ENCODE measurements around the gene PACS1.

The PACS1 gene

DNA sequence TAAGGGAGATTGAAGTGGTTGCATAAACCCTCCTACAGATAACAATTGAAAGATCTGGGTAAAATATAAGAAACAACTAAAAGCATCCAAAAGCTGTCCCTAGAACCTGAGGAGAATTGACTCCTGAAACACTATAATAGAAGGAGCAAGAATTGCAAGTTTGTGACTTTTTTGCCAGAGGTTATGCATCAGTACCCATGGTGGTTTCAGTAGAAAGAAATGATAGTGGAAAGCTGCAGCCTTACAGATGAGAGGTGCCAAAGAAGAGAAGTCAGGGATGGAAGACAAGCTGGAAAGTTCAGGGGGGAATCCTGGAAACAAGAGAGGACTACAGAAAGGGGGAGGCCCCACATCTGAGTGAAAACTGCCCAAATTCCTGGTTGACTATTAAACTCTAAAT lies 80.7 kb downstream of the PACS1 start:
- no peak overlapping the region for H3K4me3 ChIP-seq (replicated peaks in 1 of 2; ENCODE audit: low read depth in 2 of 2, low read length in 2 of 2)
- TF ChIP-seq, protein P1, sequence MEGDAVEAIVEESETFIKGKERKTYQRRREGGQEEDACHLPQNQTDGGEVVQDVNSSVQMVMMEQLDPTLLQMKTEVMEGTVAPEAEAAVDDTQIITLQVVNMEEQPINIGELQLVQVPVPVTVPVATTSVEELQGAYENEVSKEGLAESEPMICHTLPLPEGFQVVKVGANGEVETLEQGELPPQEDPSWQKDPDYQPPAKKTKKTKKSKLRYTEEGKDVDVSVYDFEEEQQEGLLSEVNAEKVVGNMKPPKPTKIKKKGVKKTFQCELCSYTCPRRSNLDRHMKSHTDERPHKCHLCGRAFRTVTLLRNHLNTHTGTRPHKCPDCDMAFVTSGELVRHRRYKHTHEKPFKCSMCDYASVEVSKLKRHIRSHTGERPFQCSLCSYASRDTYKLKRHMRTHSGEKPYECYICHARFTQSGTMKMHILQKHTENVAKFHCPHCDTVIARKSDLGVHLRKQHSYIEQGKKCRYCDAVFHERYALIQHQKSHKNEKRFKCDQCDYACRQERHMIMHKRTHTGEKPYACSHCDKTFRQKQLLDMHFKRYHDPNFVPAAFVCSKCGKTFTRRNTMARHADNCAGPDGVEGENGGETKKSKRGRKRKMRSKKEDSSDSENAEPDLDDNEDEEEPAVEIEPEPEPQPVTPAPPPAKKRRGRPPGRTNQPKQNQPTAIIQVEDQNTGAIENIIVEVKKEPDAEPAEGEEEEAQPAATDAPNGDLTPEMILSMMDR (IDR thresholded peaks at IDR 0.05; ENCODE audit: low read depth, low read length) = no peak
- DNase-seq (ENCODE audit: low read depth in 2 of 2) = no peak

DNA sequence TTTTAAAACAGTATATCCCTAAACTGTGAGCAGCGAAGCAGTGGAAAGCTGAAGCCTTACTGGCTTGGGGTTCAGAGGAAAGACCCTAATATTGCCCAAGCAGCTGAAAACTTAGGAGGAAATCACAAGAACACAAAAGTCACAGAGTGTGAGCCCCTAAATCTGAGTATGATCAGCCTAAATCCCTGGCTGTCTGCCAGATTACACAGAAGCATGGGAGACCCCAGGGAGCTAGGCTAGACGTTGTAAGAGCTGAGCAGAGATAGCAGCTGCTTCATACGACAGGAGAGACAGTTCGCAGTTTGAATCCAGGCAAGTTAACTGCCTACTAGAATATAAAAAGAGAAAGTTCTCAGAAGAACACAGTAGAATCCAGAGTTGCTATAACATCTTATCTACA lies 81.2 kb downstream of the PACS1 start:
- DNase-seq (ENCODE audit: low read depth in 2 of 2) = peak in 1 of 2 donors; percentile 23
- no peak overlapping the region for H3K4me3 ChIP-seq (replicated peaks in 1 of 2; ENCODE audit: low read depth in 2 of 2, low read length in 2 of 2)
- TF ChIP-seq, protein P1 (IDR thresholded peaks at IDR 0.05; ENCODE audit: low read depth, low read length) = no peak

DNA sequence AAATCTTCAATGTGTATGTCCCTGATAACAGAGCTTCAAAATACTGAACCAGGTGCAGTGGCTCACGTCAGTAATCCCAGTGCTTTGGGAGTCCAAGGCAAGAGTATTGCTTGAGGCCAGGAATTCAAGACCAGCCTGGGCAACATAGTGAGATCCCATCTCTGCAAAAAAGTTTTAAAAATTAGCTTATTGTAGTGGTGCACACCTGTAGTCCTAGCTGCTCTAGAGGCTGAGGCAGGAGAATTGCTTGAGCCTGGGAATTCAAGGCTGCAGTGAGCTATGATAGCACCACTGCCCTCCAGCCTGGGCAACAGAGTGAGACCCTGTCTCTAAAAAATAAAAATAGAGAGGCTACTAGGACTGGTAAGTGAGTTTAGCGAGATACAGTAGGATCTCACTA lies 84.0 kb downstream of the PACS1 start:
- no peak for DNase-seq (ENCODE audit: low read depth in 2 of 2)
- TF ChIP-seq, protein P1 (IDR thresholded peaks at IDR 0.05; ENCODE audit: low read depth, low read length) = no peak
- no peak overlapping the region for H3K4me3 ChIP-seq (replicated peaks in 1 of 2; ENCODE audit: low read depth in 2 of 2, low read length in 2 of 2)

DNA sequence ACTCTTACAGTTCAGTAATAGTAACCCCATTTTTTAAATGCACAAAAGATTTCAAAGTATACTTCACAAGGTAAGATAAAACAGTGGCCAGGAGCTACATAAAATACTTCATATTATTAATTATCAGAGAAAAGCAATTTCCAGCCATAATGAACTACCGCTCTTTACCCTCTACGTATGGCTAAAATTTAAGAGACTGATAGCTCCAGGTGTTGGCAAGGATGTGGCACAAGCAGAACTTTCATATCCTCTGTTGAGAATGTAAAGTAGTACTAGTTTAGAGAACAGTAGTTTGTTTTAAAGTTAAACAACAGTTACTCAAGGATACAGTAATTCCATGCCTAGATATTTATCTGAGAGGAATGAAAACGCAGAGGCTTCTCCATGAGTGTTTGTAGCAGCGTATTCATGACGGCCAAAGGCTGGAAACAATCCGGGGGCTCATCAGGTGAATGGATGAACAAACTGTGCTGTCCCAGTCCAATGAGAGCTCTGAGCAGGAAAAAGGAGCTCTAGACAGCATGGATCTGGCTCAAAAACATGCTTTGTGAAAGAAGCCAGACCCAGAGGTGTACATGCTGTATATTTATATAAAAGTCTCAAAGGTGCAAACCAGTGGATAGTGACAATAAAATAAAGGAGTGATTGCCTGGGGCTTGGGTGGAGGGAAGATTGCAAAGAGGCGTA lies 85.5 kb downstream of the PACS1 start:
- DNase-seq (ENCODE audit: low read depth in 2 of 2) = no peak
- H3K4me3 ChIP-seq (replicated peaks in 1 of 2; ENCODE audit: low read depth in 2 of 2, low read length in 2 of 2) = no peak overlapping the region
- TF ChIP-seq, protein P1 (IDR thresholded peaks at IDR 0.05; ENCODE audit: low read depth, low read length) = no peak

DNA sequence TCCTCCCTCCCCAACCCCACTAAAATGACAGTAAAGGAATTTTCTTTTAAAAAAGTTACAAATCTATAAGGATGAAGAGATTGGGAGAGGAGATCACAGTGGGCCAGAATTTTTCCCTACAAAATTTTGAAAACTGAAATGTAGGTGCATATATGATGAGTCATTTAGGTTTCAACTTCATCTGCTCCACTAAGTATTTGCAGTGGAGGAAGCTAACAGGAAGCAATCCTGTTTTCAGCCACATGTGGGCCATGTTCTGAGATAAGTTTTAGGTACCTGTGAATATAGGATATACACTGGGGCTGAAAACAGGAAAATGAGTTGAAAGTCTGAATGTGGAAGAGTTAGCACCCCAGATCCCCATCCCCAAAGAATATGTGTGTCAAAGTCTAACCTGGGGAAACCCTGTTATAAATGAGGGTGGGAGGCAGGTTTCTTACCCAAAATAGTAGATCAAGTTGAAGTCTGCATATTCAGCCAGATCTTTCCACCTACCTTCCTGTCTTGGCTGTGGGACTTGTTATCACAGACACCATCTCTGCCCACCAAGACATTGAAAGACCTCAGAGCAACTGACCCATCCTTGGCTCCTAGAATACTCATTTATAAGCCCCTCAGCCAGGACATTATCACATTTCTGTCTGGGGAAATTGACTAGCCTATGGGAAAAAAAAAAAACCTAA lies 87.3 kb downstream of the PACS1 start:
- H3K4me3 ChIP-seq (replicated peaks in 1 of 2; ENCODE audit: low read depth in 2 of 2, low read length in 2 of 2) = no peak overlapping the region
- TF ChIP-seq, protein P1 (IDR thresholded peaks at IDR 0.05; ENCODE audit: low read depth, low read length) = no peak
- peak in 1 of 2 donors; percentile 31 for DNase-seq (ENCODE audit: low read depth in 2 of 2)

DNA sequence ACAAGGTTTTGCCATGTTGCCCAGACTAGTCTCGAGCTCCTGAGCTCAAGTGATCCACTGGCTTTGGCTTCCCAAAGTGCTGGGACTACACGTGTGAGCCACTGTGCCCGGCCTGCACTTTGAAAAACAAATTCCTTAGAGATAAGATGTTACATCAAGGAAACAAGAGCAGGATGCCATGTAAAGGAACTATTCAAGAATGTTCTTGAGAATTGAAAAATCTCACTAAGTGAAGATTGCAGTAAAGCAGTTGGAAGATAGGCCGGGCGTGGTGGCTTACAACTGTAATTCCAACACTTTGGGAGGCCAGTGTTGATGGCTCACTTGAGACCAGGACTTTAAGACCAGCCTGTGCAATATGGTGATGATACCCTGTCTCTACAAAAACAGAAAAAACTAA lies 88.1 kb downstream of the PACS1 start:
- H3K4me3 ChIP-seq (replicated peaks in 1 of 2; ENCODE audit: low read depth in 2 of 2, low read length in 2 of 2) = no peak overlapping the region
- TF ChIP-seq, protein P1 (IDR thresholded peaks at IDR 0.05; ENCODE audit: low read depth, low read length) = no peak
- DNase-seq (ENCODE audit: low read depth in 2 of 2) = peak in 1 of 2 donors; percentile 12
